OCI-M1 (cell line): Measurements from ENCODE around the gene TAF5L.
"Not testable (repeated sequence)": the region's sequence is repeated elsewhere in the genome, so short reads cannot be mapped to it uniquely, and the experiment has no call there.

ENCODE experiments used
- DNase-seq: peaks from one replicate; lab custom pipeline; 2025; lab: John Stamatoyannopoulos, UW

The TAF5L gene

DNA sequence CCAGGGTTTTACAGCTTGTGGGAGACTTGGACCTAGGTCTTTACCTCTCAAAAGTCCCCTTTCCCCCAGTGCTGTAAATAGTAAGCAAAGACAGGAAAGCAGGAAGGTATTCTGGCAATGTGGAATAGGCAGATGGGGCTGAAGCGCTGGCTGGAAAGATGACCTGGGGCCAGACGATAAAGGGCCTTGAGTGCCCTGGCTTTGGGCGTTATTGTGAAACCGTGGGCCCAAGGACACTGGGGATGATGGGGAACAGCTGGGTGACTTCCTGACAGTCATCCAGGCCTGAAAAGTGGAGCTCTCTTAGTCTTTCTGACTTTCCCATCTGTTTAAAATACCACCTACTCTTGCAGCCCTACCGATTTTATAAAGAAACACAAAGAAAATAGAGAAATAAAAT, 16.5 kb upstream of the TAF5L start:
- DNase-seq = no peak

- no peak for DNase-seq
Observed at GRCh38 chr1:229641306-229641705, 15.4 kb upstream of the TAF5L start.

- no peak for DNase-seq
Observed at GRCh38 chr1:229640455-229640854, 14.5 kb upstream of the TAF5L start.

DNA sequence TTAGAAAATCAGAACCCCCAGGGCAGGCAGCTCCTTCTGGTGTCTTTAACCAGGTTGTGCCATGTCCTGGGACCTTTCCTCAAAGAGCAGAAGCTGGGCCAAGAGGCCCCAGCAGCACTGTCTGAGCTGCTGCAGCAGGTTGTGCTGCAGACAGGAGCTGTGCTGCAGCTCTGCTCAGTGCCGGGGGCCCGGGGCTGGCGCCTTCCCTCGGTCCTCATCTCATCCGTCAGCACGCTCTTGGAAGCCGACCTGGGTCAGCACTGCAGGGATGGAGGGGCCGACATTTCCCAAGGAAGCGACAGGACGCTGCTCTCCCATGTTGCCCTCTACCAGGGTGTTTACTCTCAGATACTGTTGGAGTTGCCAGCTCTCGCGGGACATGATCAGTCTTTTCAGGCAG, 11.8 kb upstream of the TAF5L start:
- no peak for DNase-seq

DNA sequence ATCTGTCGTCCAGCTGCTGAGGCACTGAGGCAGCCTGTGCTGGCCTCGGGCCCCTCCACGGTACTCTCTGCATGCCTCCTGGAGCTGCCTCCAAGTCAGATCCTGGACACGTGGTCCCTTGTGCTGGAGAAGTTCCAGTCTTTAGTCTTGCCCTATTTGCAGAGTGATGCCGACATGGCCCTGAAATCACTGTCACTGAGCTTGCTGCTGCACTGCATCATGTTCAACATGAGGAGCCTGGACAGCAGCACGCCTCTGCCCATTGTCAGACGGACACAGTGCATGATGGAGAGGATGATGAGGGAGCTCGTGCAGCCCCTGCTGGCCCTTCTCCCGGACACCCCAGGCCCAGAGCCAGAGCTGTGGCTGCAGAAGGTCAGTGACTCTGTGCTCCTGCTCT, 10.1 kb upstream of the TAF5L start:
- no peak for DNase-seq

DNA sequence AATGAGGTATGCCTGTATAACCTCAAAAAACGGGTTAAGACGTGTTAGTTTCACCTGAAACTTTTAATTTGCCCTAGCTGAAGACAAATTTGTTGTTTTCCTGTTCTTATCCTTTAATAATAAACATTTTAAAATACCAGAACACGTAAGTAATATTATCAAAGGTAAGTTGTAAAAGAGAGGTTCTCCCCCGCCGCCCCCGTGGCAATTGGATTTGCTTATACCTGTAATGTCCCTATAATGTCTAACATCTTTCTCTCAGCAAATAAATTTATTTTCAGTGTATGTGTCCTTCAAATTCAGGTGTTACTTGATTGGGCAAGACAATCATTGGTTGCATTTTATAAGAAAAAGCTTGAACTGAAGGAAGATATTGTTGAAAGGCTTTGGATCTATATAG, 6.0 kb upstream of the TAF5L start:
- DNase-seq = no peak

DNA sequence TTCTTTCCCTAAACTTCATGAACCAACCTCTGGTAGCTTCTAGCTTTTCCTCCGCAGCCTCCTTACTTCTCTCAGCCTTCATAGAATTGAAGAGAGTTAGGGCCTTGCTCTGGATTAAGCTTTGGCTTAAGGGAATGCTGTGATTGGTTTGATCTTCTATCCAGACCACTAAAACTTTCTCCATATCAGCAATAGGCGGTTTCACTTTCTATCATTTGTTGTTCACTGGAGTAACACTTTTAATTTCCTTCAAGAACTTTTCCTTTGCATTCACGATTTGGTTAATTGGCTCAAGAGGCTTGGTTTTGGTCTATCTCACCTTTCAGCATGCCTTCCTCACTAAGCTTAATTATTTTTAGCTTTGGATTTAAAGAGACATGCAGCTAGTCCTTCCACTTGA, 5.2 kb upstream of the TAF5L start:
- DNase-seq = no peak

DNA sequence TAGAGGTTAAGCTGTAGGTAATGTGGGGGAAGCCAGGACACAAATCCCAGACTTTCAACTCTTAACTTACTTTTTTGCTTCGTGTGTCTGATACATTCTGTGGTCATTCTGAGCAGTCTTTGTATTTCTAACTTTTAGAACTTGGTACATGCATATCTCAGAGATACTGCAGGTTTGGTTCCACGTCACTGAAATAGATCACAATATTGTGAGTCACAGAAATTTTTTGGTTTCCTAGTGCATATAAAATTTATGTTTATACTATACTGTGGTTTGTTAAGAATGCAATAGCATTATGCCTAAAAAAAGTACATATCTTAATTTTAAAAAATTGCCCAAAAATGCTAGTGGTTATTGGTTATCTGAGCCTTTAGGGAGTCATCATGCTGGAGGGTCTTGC, 3.3 kb upstream of the TAF5L start:
- DNase-seq = no peak

DNA sequence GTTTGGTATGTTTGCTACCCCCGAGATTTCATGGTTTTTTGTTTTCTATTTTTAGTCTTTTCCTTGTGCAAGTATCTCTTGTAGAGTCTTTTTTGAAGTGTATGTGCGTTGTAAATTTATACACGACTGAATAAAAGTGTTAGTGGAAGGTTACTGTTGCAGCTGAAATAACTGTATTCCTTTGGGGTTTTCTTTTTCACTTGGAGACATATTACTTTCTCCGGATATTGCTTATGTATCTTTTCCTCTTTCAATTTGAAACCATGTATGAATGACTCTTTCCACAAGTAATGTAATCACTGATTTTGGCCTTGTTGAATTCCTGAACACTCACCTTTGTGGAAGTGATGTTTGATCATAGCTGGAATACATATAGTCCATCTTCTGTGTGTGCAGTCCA, 1.1 kb upstream of the TAF5L start:
- no peak for DNase-seq

GRCh38 chr1:229625071-229625914, 629 bp downstream of the TAF5L start:
- peak; percentile 74 for DNase-seq

DNA sequence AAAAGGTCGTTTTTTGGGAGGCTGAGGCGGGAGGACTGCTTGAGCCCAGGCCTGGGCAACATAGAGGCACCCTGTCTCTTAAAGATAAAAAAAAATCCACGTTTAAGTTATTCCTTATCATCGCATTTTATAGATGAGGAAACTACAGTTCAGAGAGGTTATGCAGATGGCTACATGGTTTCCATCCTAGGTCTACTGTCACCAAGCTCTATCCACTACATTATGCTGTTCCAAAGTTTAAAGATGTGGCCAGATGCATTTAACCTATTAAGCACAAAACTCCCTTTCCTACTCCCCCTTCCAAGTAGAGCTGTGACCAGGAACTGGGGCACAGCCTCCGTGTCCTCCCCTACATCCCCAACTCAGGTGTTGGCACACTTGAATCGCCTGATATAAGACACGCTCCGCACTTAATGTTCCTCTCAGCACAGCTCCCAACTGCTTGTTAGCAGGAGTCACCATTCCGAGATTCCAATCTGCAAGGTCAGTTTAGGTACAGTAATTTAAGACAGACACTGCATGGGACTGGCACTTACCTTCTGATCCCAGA, 1.3 kb downstream of the TAF5L start:
- no peak for DNase-seq

GRCh38 chr1:229623838-229624237, 2.1 kb downstream of the TAF5L start:
- no peak for DNase-seq

DNA sequence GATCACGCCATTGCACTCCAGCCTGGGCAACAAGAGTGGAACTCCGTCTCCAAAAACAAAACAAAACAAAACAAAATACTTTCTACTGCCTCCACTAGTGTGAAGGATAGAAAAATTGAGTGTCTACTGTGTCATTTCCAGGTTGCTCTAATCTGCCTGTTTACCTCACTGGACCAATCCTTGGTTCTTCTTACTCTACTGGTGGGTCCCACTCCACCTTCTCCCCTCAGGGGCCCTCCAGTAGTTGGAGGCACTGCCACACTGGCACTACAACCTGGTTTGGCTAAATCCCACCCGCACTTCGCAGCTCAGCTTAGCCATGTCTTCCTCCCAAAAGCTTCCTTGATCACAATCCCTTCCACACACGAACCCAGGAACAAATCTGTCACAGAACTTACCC, 2.7 kb downstream of the TAF5L start:
- DNase-seq = no peak

DNA sequence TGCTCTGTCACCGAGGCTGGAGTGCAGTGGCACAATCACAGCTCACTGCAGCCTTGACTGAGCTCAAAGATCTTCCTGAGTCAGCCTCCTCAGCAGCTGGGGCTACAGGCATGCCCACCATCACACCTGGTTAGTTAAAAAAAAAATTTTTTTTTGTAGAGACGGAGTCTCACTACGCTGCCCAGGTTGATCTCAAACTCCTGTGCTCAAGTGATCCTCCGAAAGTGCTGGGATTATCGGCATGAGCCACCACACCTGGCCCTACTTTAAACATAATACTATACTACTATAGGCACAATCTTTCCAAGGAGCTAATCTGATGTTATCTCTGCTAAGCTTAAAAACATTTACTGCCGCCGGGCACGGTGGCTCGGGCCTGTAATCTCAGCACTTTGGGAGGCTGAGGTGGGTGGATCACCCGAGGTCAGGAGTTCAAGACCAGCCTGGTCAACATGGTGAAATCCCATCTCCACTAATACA, 3.2 kb downstream of the TAF5L start:
- not testable (repeated sequence) for DNase-seq

- DNase-seq = no peak
Observed at GRCh38 chr1:229621663-229622062, 4.3 kb downstream of the TAF5L start.

GRCh38 chr1:229620876-229621275, 5.0 kb downstream of the TAF5L start:
- DNase-seq = no peak

GRCh38 chr1:229619614-229620013, 6.3 kb downstream of the TAF5L start:
- DNase-seq = no peak

GRCh38 chr1:229619002-229619401, 6.9 kb downstream of the TAF5L start:
- no peak for DNase-seq

- DNase-seq = no peak
Observed at GRCh38 chr1:229617351-229618100, 8.4 kb downstream of the TAF5L start.

- DNase-seq = no peak
Observed at GRCh38 chr1:229614701-229615100, 11.2 kb downstream of the TAF5L start.

DNA sequence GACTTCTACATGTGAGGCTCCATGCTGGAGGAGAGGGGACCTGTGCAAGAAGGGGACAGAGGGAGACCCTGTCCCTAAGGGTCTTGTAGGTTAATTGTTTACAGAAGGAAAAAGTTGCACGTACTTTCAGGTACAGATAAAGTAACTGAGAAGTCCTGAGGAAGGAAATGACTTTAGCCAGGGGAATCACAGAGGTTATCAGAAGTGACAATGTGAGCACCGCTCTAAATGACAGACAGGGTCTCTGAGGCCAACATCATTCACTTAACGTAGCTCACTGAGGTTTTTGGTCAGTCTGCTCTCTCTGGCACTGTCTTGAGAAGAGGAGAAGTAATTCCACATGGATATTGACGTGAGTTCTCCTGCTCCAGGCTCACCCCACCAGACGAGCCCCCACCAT, 12.0 kb downstream of the TAF5L start:
- no peak for DNase-seq

GRCh38 chr1:229608590-229608989, 17.3 kb downstream of the TAF5L start:
- no peak for DNase-seq

GRCh38 chr1:229607370-229607769, 18.6 kb downstream of the TAF5L start:
- DNase-seq = no peak
